Endothelial cell of umbilical vein (primary cell): ENCODE results near the gene INCENP. TPM values are rescaled to one million over a fixed set of nuclear protein-coding genes. Genes with fewer than 3 reads are reported as not detected.

ENCODE experiments used
- BruUV-seq: library from RNA; stranded (reverse); fragments of 400-500 nt; replicated peaks from 2 replicates; lab custom pipeline; 2021; lab: Mats Ljungman, UMichigan
- CTCF ChIA-PET: fragments of 300-600, 350-600 bp; sonication (Branson Sonifier 250); formaldehyde crosslinking; loops from one replicate; lab custom pipeline; 2021; ENCODE audit warnings: antibody characterized with exemption, inconsistent platforms; lab: Charles Lee
- POLR2A ChIA-PET: fragments of 300-600, 350-600 bp; sonication (Branson Sonifier 250); formaldehyde crosslinking; loops from one replicate; lab custom pipeline; 2021; ENCODE audit warnings: antibody characterized with exemption, inconsistent platforms; lab: Charles Lee
- DNase-seq: peaks from one replicate; pipeline ENCODE4 v3.0.0-alpha.2; 2011; ENCODE audit warnings: low read depth, low spot score
- FAIRE-seq: peaks from 2 replicates; lab custom pipeline; 2011; peaks lifted over from hg19 to GRCh38; lab: Jason Lieb, UNC
- H2AFZ ChIP-seq: 2 replicates; pipeline ENCODE4 v1.6.0; 2012; ENCODE audit warnings: low read depth, low read length, control low read depth, inconsistent platforms
- H3K27ac ChIP-seq: 2 replicates; pipeline ENCODE4 v1.5.1; 2011; ENCODE audit warnings: low read depth, mild to moderate bottlenecking, control low read depth, low read length, moderate library complexity; ENCODE audit not compliant: insufficient read depth
- H3K27me3 ChIP-seq, 2 experiments: 2 replicates each; pipeline versions ENCODE4 v1.6.0 to v1.6.1; 2011; ENCODE audit warnings: low read length in 2 of 2, mixed read lengths in 1 of 2; ENCODE audit not compliant: control insufficient read depth in 2 of 2, insufficient read depth in 2 of 2
- H3K36me3 ChIP-seq, 2 experiments: 2 replicates in 1 of 2; 3 replicates in 1 of 2; pipeline ENCODE4 v1.5.1; 2011; ENCODE audit warnings: low read length in 2 of 2, mild to moderate bottlenecking in 1 of 2, moderate library complexity in 1 of 2; ENCODE audit not compliant: control insufficient read depth in 2 of 2, insufficient read depth in 2 of 2; ENCODE audit errors: extremely low read depth in 1 of 2
- H3K4me1 ChIP-seq: 3 replicates; pipeline ENCODE4 v1.5.1; 2011; ENCODE audit warnings: mild to moderate bottlenecking, low read length; ENCODE audit not compliant: control insufficient read depth, insufficient read depth; ENCODE audit errors: extremely low read depth
- H3K4me2 ChIP-seq: 2 replicates; pipeline ENCODE4 v1.6.1; 2011; ENCODE audit warnings: low read length, control low read depth, mixed read lengths; ENCODE audit not compliant: insufficient read depth
- H3K4me3 ChIP-seq, 3 experiments: fragments of 200-600 bp in 1 of 3; sonication (generic), shearing (Covaris generic) in 1 of 3; replicated peaks in 1 of 3; 2 replicates each; pipeline ENCODE4 v1.5.1; 2011 to 2016; ENCODE audit warnings: control low read depth in 3 of 3, low read length in 3 of 3, mild to moderate bottlenecking in 2 of 3, inconsistent platforms in 1 of 3, low read depth in 1 of 3, moderate library complexity in 1 of 3; ENCODE audit not compliant: insufficient read depth in 1 of 3
- H3K79me2 ChIP-seq: 2 replicates; pipeline ENCODE4 v1.6.0; 2012; ENCODE audit warnings: low read length, inconsistent platforms; ENCODE audit not compliant: control insufficient read depth, insufficient read depth
- H3K9ac ChIP-seq: replicated peaks from 2 replicates; pipeline ENCODE3; 2011; ENCODE audit warnings: low read length, control low read depth; ENCODE audit not compliant: insufficient read depth; ENCODE audit errors: extremely low read depth
- H3K9me1 ChIP-seq: replicated peaks from 3 replicates; pipeline ENCODE4 v1.6.0; 2011; ENCODE audit warnings: mild to moderate bottlenecking, low read length; ENCODE audit not compliant: control insufficient read depth, insufficient read depth; ENCODE audit errors: extremely low read depth
- H3K9me3 ChIP-seq: replicated peaks from 2 replicates; pipeline ENCODE4 v1.5.1; 2012; ENCODE audit warnings: low read length, inconsistent platforms; ENCODE audit not compliant: control insufficient read depth, insufficient read depth
- H4K20me1 ChIP-seq: replicated peaks from 2 replicates; pipeline ENCODE3; 2011; ENCODE audit warnings: mild to moderate bottlenecking, low read length; ENCODE audit not compliant: control insufficient read depth, insufficient read depth; ENCODE audit errors: extremely low read depth
- CTCF ChIP-seq, 2 donors: IDR thresholded peaks; 1 replicate in 1 of 2; 2 replicates in 1 of 2; pipeline ENCODE4 v1.5.1; 2011; ENCODE audit warnings: low read length in 2 of 2, mild to moderate bottlenecking in 2 of 2, moderate library complexity in 2 of 2, control low read depth in 1 of 2, inconsistent platforms in 1 of 2, low read depth in 1 of 2; ENCODE audit not compliant: insufficient read depth in 1 of 2; ENCODE audit errors: extremely low read depth in 1 of 2
- EZH2 ChIP-seq: IDR thresholded peaks from 2 replicates; pipeline ENCODE4 v1.6.1; 2012; ENCODE audit warnings: borderline replicate concordance, low read depth, mild to moderate bottlenecking, moderate library complexity, low read length, inconsistent platforms; ENCODE audit not compliant: severe bottlenecking
- FOS ChIP-seq: IDR thresholded peaks from 2 replicates; pipeline ENCODE4 v1.6.1; 2011; ENCODE audit warnings: mild to moderate bottlenecking, low read length, moderate library complexity, borderline replicate concordance; ENCODE audit not compliant: insufficient read depth
- GATA2 ChIP-seq: IDR thresholded peaks from 2 replicates; pipeline ENCODE4 v1.7.0; 2011; ENCODE audit warnings: low read depth, mild to moderate bottlenecking, moderate library complexity, mixed read lengths, low read length; ENCODE audit not compliant: insufficient read length, insufficient read depth
- JUN ChIP-seq: IDR thresholded peaks from 2 replicates; pipeline ENCODE4 v1.6.1; 2011; ENCODE audit warnings: borderline replicate concordance, low read depth; ENCODE audit not compliant: insufficient read length, insufficient read depth
- MAX ChIP-seq: IDR thresholded peaks from 2 replicates; pipeline ENCODE4 v1.6.1; 2011; ENCODE audit not compliant: insufficient read depth, insufficient read length
- MYC ChIP-seq: IDR thresholded peaks from one replicate; pipeline ENCODE4 v1.6.1; 2011; ENCODE audit warnings: mild to moderate bottlenecking, low read depth, low read length
- POLR2A ChIP-seq: IDR thresholded peaks from 2 replicates; pipeline ENCODE4 v1.6.1; 2012; ENCODE audit warnings: low read depth, mild to moderate bottlenecking, control low read depth, low read length
- POLR2AphosphoS5 ChIP-seq: IDR thresholded peaks from 2 replicates; pipeline ENCODE4 v1.6.1; 2012; ENCODE audit warnings: low read depth, mild to moderate bottlenecking, control low read depth, low read length, moderate library complexity; ENCODE audit not compliant: insufficient read depth
- dilution Hi-C: fragments of 300-500 bp; cut with MboI; formaldehyde crosslinking; loops from one replicate; pipeline ENCODE4 v1.15.0; 2019; ENCODE audit warnings: low sequenced_read_pairs; ENCODE audit not compliant: extremely low pct_ligation_motif_present
- intact Hi-C: fragments of 100-400 bp; cut with micrococcal nuclease; formaldehyde crosslinking; loops from one replicate; pipeline ENCODE4 v1.10.0; 2022
- polyA plus RNA-seq, 4 experiments: library from polyadenylated mRNA; depleted of rRNA in 3 of 4; stranded (reverse) in 3 of 4; unstranded in 1 of 4; fragments of >200 nt; gene quantifications; 2 replicates each; pipeline versions ENCODE4 v1.2.1 to v1.2.3, GENCODE V29; 2011 to 2012; ENCODE audit warnings: missing spikeins in 1 of 4
- total RNA-seq: library from RNA; stranded (reverse); gene quantifications from 2 replicates; pipeline ENCODE4 v1.2.3, GENCODE V29; 2021

Gene INCENP
- total and polyA plus RNA-seq, 2 donors (not counting 3 experiments of a cell fraction or from before 2014, with no cell fraction given), result 22.9 to 86.8 TPM

GRCh38 chr11:62116451-62116850, 7.4 kb upstream of the INCENP start:
- no peak for FAIRE-seq
- BruUV-seq, result no TSS peak
- H3K79me2 ChIP-seq, result no peaks in the 10 kb centered on the region

GRCh38 chr11:62119569-62119968, 4.2 kb upstream of the INCENP start:
- Histone ChIP-seq H3K27me3 (peaks cover 6% of the 10 kb centered on the region in 2 experiments), H3K79me2 (peaks cover 7% of the 10 kb centered on the region), H3K9me3 (peaks cover 4% of the 10 kb centered on the region), H3K27ac (no peak overlapping the region), H3K4me3 (no peak overlapping the region), H3K9me1 (no peaks in the 10 kb centered on the region), H3K4me2 (no peak overlapping the region), H3K36me3 (no peaks in the 10 kb centered on the region), H3K9ac (no peak overlapping the region), H3K4me1 (peaks cover 6% of the 10 kb centered on the region), H4K20me1 (no peaks in the 10 kb centered on the region), H2AFZ (no peak overlapping the region)
- CTCF ChIA-PET, result no interaction called here
- intact Hi-C loops, result no loop called here
- FAIRE-seq, result no peak
- TF ChIP-seq POLR2AphosphoS5, result no peak
- no peak for TF ChIP-seq CTCF (IDR thresholded peaks at IDR 0.05; ENCODE audit: extremely low read depth in 1 of 2, insufficient read depth in 1 of 2, low read depth in 1 of 2, low read length in 2 of 2)
- TF ChIP-seq MAX, result no peak
- TF ChIP-seq EZH2, result no peak
- no peak for TF ChIP-seq GATA2
- no peak for TF ChIP-seq POLR2A
- no peak for TF ChIP-seq JUN
- TF ChIP-seq FOS, result no peak
- TF ChIP-seq MYC, result no peak
- no TSS peak for BruUV-seq
- POLR2A ChIA-PET, result no interaction called here
- DNase-seq, result no peak
- dilution Hi-C loops, result no loop called here

More at GRCh38 chr11:62116451-62116850, 7.4 kb upstream of the INCENP start:
- TF ChIP-seq POLR2AphosphoS5, result no peak
- no peak for TF ChIP-seq JUN
- no peak overlapping the region for H2AFZ ChIP-seq
- DNase-seq, result no peak
- ChIA-PET CTCF (no interaction called here), POLR2A (no interaction called here)
- no peak overlapping the region for H3K27ac ChIP-seq
- peaks cover 4% of the 10 kb centered on the region for H3K9me3 ChIP-seq
- intact Hi-C loops (no loop called here), dilution Hi-C loops (no loop called here)
- H3K4me2 ChIP-seq, result no peak overlapping the region
- H4K20me1 ChIP-seq, result no peaks in the 10 kb centered on the region
- H3K4me3 ChIP-seq, result no peak overlapping the region
- H3K27me3 ChIP-seq, result peaks cover 6% of the 10 kb centered on the region in 2 experiments
- H3K9me1 ChIP-seq, result no peaks in the 10 kb centered on the region
- no peaks in the 10 kb centered on the region for H3K36me3 ChIP-seq
- H3K9ac ChIP-seq, result no peak overlapping the region
- H3K4me1 ChIP-seq, result peaks cover 4% of the 10 kb centered on the region
